Stimulated activated CD4-positive, alpha-beta T cell treated with anti-CD3 and anti-CD28 coated beads, TNF-alpha, amount 100 ng/mL, for 24 hours (primary cell): ENCODE results near the gene RNF130.

Experiments used
- DNase-seq, 3 experiments: peaks; one replicate each; pipeline ENCODE4 v3.0.0-alpha.2; 2020; ENCODE audit warnings: low read depth in 3 of 3

RNF130 gene

DNA sequence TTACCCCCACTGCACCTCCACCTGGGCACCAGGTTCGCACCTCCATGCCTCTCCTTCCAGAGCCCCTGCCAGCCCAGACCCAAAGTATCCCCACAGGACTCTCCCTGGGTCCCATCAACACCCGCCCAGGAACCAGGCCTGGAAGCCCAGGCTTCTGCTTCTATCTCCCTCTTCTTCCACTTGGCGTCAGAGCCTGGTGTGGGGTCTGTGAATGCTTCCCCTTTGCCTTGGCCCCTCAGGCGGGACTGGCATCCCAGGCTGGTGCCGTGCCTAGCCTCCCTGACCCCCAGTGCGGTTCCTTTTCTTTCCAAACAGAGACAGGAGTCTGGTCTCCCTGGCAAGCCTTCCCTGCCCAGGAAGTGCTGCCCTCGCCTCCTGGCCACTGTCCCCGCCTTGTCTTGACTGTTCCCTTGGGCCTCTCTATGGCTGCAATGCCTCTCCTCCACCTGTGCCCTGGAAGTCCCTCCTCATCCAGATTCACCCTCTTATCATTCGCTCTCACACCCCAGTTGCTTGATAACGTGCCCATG is 156.1 kb downstream of the RNF130 start:
- no peak for DNase-seq

DNA sequence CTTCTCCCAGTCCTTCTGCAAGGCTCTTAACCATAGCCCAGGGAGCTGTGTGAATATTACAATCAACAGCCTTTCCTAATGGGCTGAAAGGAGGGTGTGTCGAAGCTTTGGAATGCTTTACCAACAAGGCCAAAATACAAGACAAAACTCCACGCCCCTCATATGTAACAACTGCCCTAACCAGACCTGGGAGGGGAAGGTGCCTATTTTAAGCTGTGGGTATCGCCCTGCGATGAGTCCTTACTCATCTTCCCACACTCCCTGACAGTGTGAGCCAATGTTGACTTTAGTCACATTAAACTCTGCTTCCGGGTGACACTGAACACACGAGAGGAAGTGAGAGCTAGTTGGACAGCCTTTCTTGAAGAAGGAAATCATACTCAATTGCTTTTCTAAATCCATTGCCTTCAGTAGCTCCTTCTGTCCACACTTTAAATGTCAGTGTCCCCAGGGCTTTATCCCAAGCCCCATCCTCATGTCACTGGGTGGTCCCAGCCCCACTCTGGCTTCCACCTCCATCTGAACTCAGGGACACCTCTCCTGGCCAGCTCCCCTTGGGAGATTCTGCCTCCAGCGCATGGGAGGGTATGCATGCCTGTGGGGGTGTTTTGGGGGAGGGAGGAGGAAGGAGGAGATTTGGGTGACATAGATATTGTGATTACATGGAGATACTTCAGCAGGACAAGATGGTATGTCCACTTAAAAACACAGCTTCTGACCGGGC is 157.4 kb downstream of the RNF130 start:
- no peak for DNase-seq

DNA sequence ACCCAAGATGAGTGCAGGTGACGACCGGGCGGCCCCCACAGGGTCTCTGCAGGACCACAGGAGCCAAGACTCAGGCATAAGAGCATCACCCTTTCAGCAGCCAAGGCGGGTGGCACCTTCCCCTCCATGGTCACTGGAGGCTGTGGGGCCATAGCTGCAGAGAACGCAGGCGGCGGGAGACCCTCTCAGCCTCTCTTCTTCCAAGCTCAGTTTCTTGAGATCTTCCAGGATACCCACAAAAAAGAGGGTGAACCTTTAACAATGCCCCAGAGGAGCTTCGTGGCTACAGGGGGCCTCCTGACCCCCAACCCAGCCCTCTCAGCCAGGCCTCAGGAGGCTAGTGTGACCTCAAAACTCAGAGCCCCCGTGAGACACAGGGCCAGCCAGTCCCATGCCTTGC is 158.1 kb downstream of the RNF130 start:
- no peak for DNase-seq

DNA sequence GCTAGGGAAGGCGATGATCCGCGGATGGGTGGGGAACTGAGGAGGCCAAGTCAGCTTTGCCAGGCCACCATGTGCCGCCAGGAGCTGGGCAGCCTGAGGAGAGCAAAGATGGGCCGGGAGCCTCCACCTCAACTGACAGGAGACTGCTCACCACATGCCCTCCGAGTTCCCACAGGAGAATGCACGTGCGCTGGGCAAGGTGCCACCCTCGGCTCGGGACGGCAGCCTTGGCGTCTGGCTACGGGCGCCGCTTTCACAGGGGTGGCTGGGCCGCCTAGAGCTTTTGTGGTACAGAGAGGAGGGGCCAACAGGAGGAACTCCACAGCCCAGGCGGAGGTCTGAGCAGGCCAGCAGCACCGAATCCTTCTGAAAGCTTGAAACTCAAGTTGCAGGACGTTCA is 158.6 kb downstream of the RNF130 start:
- no peak for DNase-seq

DNA sequence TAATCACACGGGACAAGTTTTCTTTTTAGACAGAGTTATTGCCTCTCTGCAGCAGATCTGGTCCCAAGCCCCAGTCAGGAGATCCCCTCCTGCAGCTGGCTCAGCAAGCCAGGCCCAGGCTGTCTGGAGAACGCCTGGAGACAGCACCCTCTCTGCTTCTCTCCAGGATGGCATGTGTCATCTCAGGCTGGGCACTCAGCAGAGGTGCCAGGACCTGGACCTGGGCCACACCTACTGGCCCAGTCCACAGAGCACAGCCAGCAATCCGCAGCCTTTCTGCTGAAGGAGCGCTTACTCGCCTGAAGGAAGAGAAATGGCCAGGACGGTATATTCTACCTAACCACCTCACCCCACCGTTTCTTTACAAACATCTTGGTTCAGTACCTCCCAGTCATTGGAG is 159.2 kb downstream of the RNF130 start:
- DNase-seq: no peak

DNA sequence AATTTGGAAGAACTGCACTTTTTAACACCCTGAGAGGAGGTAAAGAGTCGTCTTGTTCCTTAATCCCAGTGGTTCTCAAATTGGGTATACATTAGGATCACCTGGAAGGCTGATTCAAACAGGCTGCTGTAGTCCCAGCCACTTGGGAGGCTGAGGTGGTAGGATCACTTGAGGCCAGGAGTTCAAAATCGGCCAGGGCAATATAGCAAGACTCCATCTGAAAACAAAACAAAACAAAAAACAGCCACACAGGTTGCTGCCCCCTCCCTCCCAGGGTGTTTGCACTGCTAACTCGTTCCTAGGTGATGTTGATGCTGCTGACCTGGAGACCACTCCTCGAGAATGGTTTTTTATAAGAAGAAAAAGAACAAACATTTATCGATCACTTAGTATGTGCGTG is 162.3 kb downstream of the RNF130 start:
- DNase-seq: no peak

DNA sequence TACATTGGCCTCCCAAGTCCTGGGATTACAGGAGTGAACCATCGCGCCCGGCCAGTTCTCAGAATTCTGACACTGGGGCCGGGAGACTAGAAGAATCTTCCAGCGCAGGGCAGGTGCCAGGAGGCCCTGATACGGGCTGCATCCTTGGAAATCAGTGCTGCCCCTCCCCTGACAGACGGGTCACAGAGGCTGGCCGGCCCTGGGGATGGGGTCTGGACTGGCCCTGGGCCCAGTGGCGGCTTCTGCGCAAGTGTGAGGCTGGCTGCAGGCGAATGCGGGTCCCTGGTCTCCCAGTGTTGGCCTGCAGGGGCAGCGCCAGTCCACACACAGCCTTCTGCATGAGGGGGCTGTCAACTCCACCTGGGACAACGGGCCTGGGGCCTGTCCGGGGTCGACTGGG is 163.0 kb downstream of the RNF130 start:
- no peak for DNase-seq

DNA sequence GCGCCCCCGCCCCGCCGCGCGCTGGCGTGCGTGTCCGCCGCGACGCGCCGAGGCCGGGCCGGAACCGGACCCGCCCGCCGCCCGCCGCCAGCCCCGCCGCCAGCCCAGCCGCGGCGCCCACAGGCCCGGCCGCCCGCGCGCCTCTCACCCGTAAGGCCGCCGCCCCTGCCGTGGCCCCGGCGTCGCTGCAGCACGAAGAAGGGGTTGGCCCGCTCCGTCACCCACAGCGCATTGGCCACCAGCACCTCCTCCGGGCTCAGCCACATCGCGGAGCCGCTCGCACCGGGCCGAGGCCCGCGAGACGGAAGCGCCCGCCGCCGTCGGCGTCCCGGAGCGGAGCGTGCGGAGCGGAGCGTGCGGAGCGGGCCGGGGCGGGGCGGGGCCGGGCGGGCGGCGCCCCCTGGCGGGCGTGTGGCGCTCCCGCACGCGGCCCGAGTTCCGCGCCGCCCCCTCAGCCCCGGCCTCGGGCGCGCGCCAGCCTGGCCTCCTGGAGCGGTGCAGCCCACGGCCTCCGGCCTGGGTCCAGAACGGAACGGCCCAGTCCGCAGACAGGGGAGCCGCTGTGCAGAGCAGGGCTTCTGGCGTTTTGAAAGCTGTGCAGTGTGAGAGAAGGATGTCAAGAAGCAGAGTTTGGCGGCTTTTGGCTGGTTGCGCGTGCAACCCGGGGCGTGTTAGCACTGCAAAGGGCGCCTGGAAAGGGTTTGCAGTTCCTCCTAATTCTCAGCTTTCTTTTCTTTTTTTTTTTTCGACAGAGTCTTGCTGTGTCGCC is 163.8 kb downstream of the RNF130 start, which contains the start of gene TBC1D9B:
Gene TBC1D9B (minus strand): TSS at position 342 of the 769 bp plus-strand sequence. CDS start 76 bp downstream, at position 266.
- peak; percentile 16 to 54 (median 40) for DNase-seq

DNA sequence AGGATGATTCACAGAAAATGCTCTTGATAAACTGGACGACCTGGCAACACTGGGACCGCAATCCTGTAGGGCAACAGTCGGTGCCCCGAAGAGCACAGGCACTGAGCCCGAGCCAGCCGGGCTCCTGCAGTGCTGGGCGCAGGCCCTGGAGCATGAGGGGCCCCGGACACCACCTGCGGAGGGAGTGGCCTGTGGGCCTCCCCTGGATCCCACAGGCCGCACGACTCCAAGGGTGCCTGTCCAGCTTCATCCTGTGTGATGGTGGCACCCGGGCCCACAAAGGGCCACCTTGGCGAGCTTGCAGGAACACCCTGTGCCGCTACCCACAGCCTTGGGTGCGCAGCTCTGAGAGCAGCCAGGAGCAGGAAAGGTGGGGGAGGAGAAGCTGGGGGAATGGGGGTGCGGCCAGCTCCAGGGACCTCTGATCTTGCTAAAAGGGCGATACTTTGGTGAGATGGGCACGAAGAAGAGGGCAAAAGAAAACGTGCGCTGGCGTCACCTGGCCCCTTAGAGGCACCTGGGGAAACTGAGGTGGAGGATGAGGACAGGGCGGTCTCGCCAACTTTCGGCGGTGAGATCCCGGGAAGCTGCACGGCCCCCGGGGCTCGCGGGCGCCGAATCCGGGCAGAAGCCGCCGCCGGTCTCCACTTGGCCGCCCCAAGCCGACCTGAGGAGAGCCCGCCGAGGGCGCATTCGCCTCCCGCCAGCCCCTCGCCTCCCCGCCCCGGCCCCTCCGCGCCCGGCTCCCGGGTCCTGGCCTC is 164.6 kb downstream of the RNF130 start:
- peak in 1 of 3 experiments; percentile 30 for DNase-seq

DNA sequence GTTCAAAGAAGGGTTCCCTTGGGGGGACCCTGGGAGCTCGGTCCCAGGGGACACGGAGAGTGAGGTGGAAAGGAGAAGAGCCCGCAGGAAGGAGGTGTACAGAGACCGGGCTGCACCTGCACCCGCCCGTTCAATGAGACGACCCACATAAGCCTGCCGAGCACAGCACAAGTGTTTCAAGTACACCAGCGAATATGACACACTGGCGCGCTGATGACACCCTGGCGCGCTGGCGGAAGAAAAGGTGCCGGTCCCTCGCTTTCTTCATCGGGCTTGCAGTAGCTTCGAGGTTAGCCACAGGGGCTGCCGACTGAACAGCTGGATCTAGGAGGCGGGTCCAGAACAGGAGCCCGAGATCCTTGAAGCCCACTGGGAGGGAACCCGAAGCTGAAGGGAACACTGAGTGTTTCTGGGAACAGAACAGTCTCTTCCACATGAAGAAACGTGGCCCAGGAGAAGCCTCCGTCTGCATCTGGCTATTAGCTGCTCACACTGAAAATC is 165.2 kb downstream of the RNF130 start:
- no peak for DNase-seq

DNA sequence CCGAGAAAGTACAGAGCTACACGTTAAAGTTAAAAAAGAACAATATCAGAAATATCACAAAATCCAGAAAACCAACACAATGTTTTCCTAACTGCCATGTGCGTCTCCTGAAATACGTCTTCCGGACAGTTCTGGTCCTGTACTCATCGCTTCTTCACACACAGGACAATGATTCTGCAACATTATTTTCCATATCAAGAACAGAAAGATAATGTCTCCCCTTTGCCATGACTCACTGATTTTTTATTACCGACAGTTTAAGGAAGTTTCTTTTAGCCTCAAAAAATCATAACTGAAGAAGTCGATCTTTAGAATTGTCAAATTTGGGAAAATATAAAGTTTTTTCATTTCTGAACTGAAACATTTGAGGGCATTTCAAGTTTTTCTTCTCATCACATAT is 166.4 kb downstream of the RNF130 start:
- DNase-seq: no peak
